LNCaP clone FGC (cell line): ENCODE data around the gene EML6.

ENCODE experiments used
- DNase-seq: peaks from one replicate; pipeline ENCODE4 v3.0.0-alpha.2; 2011; ENCODE audit warnings: low read depth
- H3K4me3 ChIP-seq: 2 replicates; pipeline ENCODE4 v1.5.1; 2011; ENCODE audit warnings: mild to moderate bottlenecking, low read depth, low read length, control low read depth
- CTCF ChIP-seq: IDR thresholded peaks from 2 replicates; pipeline ENCODE4 v1.5.1; 2012; ENCODE audit warnings: mild to moderate bottlenecking; ENCODE audit not compliant: control insufficient read depth, insufficient read depth; ENCODE audit errors: extremely low read depth

Gene EML6

DNA sequence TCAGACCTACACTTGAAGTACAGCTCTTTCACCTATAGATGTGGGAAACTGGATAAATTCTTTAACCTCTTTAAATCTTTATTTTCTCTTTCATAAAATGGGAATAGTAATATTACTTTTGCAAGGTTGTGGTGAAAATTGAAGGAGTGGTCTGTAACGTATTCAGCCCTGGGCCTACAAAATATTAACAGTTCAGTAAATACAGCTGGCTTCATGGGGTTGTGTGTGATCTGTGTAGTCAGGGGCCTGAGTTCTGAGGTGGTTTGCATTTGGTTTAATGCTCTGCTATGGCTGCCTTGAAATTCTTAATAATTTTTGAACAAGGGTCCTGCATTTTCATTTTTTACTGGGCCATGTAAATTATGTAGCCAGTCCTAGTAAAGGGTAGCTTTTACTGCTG, 16.8 kb upstream of the EML6 start:
- no peak overlapping the region for H3K4me3 ChIP-seq
- TF ChIP-seq CTCF, result no peak
- DNase-seq, result no peak

DNA sequence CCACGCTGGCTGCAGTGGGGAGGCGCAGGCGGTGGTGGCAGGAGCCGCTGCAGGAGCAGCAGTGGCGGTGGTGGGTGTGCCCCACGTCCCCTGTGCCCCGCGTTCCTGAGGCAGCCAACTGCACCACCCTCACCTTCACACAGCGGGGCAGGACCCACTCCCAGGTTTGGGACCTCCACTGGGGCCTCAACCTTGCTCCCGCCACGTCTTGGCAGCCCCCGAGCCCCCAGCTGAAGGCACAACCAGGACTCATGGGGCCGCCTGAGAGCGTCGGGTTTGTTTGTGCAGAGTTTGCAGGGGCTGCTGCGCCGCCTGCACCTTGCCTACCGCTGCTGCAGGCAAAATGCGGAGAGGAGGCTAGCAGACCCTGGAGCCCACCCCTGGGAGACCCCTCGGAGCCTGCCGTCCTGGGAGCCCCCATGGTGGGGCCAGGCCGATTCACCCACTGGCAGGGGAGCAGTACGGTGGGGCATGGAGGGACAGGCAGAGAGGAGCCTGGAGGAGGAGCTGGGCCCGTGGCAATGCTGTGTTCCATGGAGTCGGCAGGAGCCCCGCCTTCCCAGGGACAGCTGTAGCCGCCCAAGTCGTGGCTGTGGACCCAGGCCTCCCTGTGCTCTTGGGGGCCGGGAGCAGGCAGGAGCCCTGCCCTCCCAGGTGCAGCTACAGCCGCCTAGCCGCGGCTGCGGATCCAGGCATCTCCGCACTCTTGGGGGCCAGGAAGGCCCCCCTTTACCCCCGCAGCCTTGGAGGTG, 14.7 kb upstream of the EML6 start:
- TF ChIP-seq CTCF, result no peak
- no peak overlapping the region for H3K4me3 ChIP-seq
- no peak for DNase-seq

DNA sequence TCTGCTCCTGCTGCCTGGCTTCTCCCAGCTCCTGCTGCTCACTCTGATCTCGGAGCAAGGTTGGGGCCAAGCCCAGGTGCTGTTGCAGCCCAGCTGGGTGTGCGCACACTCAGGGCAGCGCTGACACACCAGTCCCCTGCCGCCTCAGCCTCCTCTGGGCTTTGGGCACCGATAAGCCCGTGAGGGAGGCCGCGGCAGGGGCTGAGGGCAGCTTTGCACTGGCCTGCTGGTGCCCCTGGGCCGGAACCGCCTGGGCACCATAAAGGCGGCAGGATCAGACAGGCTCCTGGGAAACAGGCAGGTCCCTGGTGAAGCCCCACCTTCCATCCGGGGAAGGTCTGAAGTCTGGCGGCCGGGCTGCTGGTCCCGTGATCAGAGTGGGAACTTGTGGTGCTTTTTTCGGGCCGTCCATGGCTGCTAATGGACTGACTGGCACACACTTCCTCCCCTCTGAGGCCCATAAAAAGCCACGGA, 14.1 kb upstream of the EML6 start:
- no peak for DNase-seq
- no peak for TF ChIP-seq CTCF
- no peak overlapping the region for H3K4me3 ChIP-seq

DNA sequence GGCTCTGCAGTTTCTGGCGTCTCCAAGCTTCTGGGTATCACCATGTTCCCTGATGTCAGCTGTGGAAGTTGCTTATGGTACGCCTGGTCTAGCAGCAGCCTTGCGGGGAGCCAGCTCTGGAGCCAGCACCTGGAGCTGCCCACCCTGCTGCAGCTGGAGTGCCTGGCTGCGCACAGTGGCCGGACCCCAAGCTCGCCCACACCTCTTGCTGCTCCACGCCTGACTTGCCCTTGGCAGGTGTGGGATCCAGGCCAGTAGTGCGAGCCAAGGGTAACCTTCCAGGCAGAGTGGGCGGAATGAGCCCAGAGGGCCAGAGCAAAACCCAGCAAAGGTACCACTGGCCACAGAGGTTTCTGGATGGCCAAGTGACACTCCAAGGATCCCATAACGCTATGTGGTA, 13.2 kb upstream of the EML6 start:
- DNase-seq, result no peak
- TF ChIP-seq CTCF, result no peak
- H3K4me3 ChIP-seq, result no peak overlapping the region

DNA sequence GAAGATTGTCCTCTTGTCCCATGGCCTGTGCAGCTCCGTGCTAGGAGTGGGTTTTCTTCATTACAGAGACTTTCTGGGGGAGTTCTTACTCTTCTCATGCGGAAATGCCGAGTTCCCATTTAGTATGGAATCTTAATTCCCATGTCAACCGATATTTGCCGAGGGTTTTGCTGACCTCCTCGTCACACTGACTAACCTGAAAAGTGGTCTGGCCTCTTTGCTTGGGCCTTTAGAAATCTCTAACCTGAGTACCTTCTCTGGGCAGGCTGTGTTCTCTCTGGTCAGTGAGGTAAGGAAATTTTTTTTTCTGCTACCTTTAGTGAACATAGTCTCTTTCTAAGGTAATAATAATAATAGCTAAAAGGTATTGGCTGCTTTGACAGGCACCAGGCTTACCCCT, 10.9 kb upstream of the EML6 start:
- no peak for DNase-seq
- H3K4me3 ChIP-seq, result no peak overlapping the region
- TF ChIP-seq CTCF, result no peak

DNA sequence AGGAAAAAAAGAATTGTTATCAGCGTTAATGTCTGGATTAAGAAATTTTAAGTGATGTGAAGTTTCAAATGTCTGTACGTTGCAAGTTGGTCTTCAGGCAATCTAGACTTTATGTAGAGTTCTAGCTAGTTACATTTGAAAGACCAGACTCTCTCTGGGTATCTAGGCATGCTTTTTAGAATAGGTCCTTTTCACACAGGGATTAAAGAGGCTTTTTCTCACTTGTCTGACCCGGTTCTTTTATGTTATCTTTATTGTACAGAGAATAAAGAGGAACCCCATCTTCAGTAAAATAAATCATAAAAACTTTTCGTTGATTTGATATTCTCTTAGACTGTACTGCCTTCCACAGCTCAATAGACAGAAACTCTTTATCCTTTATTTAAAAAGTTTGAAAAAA, 8.5 kb upstream of the EML6 start:
- no peak overlapping the region for H3K4me3 ChIP-seq
- no peak for DNase-seq
- no peak for TF ChIP-seq CTCF

- TF ChIP-seq CTCF, result no peak
Observed at GRCh38 chr2:54716375-54716774, 7.1 kb upstream of the EML6 start.

More at GRCh38 chr2:54716375-54716774, 7.1 kb upstream of the EML6 start:
- H3K4me3 ChIP-seq, result no peak overlapping the region
- no peak for DNase-seq
